Vagina (tissue), 2 donors: ENCODE results near the gene NUCB2.

Experiments used
- POLR2A ChIP-seq, 2 donors: fragments of 450-650 bp; IDR thresholded peaks; one replicate each; pipeline ENCODE4 v1.6.1; 2017; ENCODE audit warnings: antibody characterized with exemption in 2 of 2, mild to moderate bottlenecking in 2 of 2, moderate library complexity in 2 of 2
- TF ChIP-seq, protein P1 (sequence below), 3 experiments: fragments of 450-650 bp in 2 of 3; fragments of 200-600 bp in 1 of 3; sonication (generic) in 1 of 3; IDR thresholded peaks; one replicate each; pipeline ENCODE4 v1.5.1; 2017 to 2019; ENCODE audit warnings: antibody characterized with exemption in 3 of 3, mild to moderate bottlenecking in 2 of 3, moderate library complexity in 2 of 3

DNA sequence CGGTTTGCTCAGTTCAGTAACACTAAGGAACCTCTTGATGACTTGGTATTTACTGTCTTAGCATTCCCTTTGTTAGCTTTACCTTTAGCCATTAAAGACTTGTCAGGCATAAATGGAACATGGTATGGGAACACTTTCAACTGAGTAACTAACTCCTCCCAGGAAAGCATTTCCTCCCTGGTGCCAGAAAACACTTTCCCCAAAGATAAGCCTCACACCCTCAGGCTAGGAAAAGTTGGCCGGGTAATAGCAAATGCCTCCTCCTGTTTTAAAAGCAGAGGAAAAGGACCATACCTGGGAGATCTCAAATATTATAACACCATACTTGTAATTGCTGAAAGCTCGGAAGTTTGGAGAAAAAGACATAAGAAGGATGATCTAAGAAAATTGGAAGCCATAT lies 100.0 kb downstream of the NUCB2 start:
- TF ChIP-seq, protein P1, sequence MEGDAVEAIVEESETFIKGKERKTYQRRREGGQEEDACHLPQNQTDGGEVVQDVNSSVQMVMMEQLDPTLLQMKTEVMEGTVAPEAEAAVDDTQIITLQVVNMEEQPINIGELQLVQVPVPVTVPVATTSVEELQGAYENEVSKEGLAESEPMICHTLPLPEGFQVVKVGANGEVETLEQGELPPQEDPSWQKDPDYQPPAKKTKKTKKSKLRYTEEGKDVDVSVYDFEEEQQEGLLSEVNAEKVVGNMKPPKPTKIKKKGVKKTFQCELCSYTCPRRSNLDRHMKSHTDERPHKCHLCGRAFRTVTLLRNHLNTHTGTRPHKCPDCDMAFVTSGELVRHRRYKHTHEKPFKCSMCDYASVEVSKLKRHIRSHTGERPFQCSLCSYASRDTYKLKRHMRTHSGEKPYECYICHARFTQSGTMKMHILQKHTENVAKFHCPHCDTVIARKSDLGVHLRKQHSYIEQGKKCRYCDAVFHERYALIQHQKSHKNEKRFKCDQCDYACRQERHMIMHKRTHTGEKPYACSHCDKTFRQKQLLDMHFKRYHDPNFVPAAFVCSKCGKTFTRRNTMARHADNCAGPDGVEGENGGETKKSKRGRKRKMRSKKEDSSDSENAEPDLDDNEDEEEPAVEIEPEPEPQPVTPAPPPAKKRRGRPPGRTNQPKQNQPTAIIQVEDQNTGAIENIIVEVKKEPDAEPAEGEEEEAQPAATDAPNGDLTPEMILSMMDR (IDR thresholded peaks at IDR 0.05), result no peak
- no peak for TF ChIP-seq POLR2A (IDR thresholded peaks at IDR 0.05)
